GM19455 (cell line): ENCODE results near the gene EPB41L1.

Experiments
- ATAC-seq: cut with Tn5 transposase; IDR thresholded peaks from one replicate; pipeline ENCODE4 v1.9.1; 2021; ENCODE audit not compliant: unreplicated experiment

The EPB41L1 gene

DNA sequence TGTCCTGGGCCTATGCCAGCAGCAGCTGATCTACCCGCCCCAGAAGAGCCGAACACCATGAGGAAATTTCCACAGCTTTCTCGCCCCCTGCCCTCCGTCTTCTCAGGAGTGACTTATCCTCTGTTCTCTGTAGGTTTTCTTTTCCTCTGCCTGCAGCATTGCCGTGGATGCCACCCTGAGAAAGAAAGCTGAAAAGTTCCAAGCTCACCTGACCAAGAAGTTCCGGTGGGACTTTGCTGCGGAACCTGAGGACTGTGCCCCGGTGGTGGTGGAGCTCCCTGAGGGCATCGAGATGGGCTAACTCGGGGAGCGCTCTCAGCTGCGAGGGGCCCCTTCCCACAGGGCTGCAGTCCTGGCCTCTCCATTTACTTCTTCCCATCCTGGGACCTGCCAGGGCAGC is 100.9 kb downstream of the EPB41L1 start:
- no peak for ATAC-seq

DNA sequence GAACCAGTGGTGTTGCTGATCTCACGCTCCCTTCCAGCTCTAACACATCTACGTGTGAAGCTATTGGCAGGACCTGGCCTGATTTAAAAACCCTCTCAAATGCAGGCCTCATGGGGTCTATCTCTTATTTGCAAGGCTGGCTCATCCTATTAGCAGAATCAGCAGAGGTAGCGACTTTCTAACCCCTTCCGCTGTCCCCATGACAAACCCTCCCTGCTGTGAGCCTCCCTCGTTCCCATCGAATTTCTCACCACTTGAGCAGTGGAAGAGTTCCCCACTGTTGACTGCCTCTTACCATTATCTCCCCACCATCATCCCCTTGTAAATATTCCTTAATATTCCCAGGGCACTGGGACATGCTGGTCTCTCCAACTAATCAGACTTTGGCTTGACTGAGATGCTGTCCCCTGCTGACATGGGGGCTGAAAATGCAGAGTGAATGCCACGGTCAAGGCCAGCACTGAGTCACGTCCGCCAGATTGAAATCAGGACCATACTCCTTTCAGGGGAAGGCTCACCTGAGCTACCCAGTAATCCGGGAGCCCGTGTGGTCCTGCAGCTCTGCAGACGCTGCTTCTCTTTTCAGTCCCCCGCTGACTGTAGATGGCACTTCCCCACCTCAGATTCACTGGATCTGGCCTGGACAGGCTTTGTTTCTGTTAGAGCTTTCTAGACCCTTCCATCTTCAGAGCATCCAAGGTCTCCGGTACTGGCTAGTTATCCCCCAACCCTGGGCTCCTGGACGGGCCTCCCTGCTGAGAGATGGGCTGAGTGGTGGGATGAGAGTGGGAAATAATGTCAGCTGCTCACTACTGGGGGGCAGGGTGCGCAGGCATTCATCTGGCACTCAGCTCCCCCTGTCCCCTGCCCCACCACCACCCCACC is 104.9 kb downstream of the EPB41L1 start:
- ATAC-seq: no peak

- no peak for ATAC-seq
Observed at GRCh38 chr20:36260316-36260715, 105.8 kb downstream of the EPB41L1 start.

- ATAC-seq: no peak
Observed at GRCh38 chr20:36261389-36262105, 107.0 kb downstream of the EPB41L1 start.

- ATAC-seq: no peak
Observed at GRCh38 chr20:36262440-36262839, 107.9 kb downstream of the EPB41L1 start.

DNA sequence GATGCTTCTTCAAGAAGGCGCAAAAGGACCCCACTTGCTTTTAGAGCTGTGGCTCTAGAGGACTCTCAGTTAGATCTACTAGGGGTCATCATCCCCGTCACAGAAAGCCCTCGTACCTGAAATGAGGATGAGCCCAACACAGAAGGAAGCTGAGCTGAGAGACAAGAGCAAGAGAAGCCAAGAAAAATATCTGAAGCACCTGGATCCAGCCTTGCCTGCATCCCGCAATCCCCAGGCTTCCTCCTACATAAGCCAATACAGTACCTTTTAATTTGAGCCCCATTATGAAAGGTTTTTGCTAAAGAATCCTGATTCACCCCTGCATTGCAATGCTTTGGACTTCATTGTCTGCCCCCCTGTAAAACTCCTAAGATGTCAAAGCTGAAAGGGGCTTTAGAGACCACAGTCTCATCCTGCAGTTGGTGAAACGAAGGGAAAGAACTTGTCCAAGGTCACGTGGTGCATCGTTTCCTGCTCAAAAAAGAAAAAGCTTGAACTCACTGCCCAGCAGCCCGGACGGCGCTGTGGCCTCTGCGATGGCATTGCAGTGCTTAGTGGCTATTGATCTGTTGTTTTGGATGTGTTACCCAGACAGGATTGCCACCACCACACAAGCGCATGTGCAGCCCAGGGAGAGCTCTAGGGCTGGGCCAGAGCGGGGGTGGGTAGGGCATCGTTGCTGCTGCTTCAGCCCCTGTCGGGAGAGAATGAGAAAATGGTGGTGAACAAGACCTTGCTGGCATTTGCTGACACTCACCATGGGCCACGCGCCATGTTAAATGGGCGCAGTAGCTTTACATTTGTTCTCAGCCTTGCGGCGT is 110.1 kb downstream of the EPB41L1 start:
- no peak for ATAC-seq

DNA sequence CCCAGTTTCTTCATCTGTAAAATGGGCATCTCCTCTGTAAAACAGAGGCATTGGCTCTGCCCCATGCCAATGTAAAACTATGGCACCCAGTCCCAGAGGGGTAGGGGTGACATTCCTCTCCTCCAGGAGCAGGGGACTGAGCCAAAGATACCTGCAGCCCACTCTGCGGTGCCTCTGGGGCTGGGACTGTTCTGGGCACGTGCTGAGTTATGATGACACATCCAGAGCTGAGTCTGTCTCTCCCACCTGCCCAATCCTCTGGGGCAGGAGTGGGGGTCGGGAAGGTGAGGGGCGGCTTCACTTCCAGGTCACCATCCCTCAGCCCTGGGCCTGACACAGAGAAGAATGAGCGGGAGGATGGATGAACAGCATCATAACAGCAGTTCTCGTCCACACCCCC is 111.6 kb downstream of the EPB41L1 start:
- ATAC-seq: no peak

GRCh38 chr20:36267605-36268381 is 113.3 kb downstream of the EPB41L1 start:
- no peak for ATAC-seq

GRCh38 chr20:36268440-36269342 is 114.2 kb downstream of the EPB41L1 start:
- ATAC-seq: no peak

DNA sequence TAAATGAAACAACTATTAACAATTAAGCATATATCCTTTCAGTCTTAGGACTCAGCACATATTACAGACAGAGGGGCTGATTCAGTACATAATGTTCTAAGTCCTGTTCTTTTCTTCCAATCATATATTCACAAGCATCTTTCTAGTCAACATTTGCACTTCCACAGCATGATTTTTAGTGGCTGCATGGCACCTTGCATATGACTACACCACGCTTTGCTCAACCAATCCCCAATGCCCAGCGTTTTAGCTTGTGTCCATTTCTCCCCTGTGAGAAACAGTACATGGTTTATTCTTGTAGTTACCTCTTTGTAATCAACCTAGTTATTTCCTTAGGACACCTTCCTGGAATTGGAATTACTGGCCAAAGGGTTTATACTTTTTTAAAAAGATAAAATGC is 115.0 kb downstream of the EPB41L1 start:
- no peak for ATAC-seq

DNA sequence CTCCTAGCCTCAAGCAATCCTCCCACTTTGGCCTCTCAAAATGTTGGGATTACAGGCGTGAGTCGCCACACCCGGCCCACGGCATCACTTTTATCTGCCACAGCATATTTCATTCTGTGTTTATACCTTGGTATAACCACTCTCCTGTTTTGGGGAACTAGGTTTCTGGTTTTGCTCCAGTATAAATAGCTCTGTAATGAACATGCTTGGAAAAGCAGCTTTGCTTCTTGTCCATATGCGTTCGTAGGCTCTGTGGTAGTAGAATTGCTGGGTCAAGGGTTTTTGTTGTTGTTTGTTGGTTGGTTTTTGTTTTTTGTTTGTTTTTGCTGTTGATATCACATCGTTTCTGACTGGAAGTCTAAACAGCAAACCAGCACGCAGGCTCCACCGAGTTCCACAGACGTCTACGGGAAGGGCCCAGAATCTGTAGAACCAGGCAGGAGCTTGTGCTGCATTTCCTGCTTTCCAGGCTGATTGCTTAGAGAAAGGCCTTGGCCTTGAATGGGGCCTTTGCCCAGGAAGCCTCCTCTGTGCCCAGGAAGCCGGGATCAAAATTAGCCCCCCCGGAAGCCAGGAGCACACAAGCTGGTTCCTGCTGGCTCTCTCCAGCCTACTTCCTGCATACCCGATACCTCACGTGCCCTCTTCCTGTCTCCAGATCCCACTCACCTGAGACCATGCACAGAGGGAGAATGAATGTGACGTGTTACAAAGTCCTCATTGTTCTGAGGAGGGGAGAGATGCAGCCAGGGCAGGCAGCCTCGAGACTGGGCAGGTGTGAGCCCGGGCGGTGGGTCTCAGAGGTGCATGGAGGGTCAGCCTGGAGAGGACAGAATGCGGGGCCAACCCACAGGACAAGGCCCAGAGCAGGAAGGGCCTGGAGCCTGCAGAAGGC is 116.5 kb downstream of the EPB41L1 start:
- no peak for ATAC-seq

- no peak for ATAC-seq
Observed at GRCh38 chr20:36271639-36272546, 117.4 kb downstream of the EPB41L1 start.

GRCh38 chr20:36272547-36273220 is 118.1 kb downstream of the EPB41L1 start:
- ATAC-seq: no peak

DNA sequence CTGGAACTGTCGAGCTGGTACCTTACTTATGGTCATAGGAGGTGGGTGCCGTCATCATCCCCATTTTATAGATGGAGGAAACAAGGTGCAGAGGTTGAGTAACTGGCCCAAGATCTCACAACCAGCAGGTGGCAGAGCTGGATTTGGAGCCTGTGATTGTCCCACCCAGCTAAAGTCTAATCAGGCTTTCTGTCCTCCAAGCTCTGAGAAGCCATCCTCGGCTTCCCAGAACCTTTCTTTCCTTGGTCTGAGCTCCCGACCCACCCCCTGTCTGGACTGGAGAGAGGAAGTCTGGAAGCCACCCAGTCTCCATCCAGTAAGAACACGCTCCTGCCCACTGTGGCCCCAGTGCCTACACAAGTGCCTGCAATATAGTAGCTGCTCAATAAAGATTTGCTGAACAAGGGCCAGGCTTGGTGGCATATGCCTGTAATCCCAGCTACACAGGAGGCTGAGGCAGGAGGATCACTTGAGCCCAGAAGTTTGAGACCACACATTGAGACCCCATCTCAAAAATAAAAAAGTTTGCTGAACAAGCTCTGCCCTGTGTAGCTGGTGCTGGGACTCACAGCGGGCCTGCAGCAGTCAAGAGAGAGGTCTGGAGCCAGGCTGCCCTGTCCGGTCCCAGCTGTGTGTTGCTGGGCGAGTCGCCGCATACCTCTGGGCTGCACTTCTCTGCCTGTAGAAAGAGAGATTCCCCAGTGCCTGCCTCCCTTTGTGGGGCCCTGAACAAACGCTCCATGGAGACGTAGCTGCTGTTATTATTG is 119.1 kb downstream of the EPB41L1 start:
- ATAC-seq: no peak

DNA sequence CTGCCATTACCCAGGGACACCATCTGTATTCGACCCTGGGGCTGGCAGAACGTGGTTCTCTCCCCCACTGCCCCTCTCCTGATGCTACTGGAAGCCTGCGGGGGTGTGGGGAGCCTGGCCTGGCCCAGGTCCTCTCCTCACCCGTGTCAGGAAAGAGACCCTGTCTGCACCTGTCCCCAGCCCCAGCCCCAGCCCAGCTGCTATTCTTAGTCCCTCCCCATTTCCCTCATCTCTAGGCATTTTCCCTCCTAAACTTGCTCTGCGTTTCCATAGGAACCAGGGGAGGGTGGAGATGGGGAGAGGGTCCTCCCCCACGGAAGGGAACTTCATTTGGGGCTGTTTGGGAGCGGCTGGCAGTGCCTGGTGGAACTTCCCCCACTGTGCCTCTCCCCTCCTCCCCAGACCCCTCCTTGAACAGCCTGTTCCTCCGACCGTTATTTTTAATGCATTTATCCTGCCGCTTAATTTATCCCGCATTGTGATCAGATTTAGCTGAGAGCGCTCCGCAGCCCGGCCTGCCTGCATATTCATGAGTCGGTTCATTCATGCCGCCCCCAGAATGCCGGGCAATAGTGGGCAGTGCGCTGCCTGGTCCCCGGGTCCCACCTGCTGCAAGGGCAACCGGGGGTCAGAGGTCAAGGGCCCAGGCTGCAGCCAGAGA is 119.8 kb downstream of the EPB41L1 start:
- no peak for ATAC-seq

DNA sequence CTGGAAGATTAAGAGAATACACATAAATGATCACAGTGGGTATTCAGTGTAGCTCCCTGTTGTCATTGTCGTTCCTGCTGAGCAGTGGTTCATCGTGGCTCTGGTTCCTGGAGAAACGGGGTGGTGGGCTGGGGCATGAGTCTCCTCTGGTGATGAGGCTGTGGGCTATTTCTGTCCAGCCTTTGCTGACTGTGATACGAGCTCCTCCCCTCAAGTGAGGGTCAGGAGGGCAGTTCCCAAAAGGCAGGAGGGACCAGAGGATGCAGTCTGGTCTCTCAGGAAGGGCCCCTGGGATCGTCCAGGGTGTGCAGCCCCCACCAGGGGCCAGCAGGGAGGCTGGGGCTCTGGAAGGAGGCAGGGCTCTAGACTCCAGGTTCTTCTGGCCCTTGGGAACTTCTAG is 120.5 kb downstream of the EPB41L1 start:
- ATAC-seq: no peak
